Peyer's patch (tissue), 4 donors: ENCODE results near the gene PKDCC. TPM values are rescaled to one million over a fixed set of nuclear protein-coding genes. Genes with fewer than 3 reads are reported as not detected.
A peak's percentile ranks its signal among the peaks of the same experiment; 100 is the strongest.
"Not testable (repeated sequence)": the region's sequence is repeated elsewhere in the genome, so short reads cannot be mapped to it uniquely, and the experiment has no call there.

Experiments used
- DNase-seq, 3 donors: peaks; one replicate each; pipeline ENCODE4 v3.0.0-alpha.2; 2017 to 2019
- H3K27ac ChIP-seq, 4 donors: fragments of 200-600 bp; sonication (generic); one replicate each; pipeline ENCODE4 v1.5.1; 2016 to 2019
- H3K27me3 ChIP-seq, 2 donors: fragments of 200-600 bp; sonication (generic); one replicate each; pipeline ENCODE4 v1.5.1; 2019
- H3K36me3 ChIP-seq, 3 donors: fragments of 200-600 bp; sonication (generic); one replicate each; pipeline ENCODE4 v1.5.1; 2016 to 2019
- H3K4me1 ChIP-seq, 4 donors: fragments of 200-600 bp; sonication (generic); one replicate each; pipeline ENCODE4 v1.5.1; 2016 to 2019
- H3K4me3 ChIP-seq, 4 donors: fragments of 200-600 bp; sonication (generic); 1 replicate in 3 of 4; 2 replicates in 1 of 4; pipeline ENCODE4 v1.5.1; 2016 to 2019; ENCODE audit warnings: mild to moderate bottlenecking in 1 of 4
- H3K9me3 ChIP-seq, 4 donors: fragments of 200-600 bp; sonication (generic); one replicate each; pipeline ENCODE4 v1.5.1; 2016 to 2019; ENCODE audit warnings: mild to moderate bottlenecking in 1 of 4
- POLR2A ChIP-seq, 2 donors: fragments of 450-650 bp; IDR thresholded peaks; one replicate each; pipeline ENCODE4 v1.5.1; 2017; ENCODE audit warnings: antibody characterized with exemption in 2 of 2, mild to moderate bottlenecking in 2 of 2, moderate library complexity in 2 of 2
- total RNA-seq, 4 donors: library from RNA; depleted of rRNA; stranded (reverse); fragments of >200 nt; gene quantifications; one replicate each; pipeline ENCODE4 v1.1.0, GENCODE V29; 2016
- TF ChIP-seq, protein P1 (sequence below), 6 experiments: fragments of 450-650 bp in 4 of 6; fragments of 200-600 bp in 2 of 6; sonication (generic) in 1 of 6; IDR thresholded peaks; one replicate each; pipeline ENCODE4 v1.5.1; 2017 to 2019; ENCODE audit warnings: antibody characterized with exemption in 6 of 6, mild to moderate bottlenecking in 3 of 6, moderate library complexity in 1 of 6

Gene PKDCC
- total RNA-seq, 4 donors from 2014 or later, result 113 to 210 (median 157) TPM

GRCh38 chr2:42060718-42061619 is 13.1 kb downstream of the PKDCC start:
- H3K36me3 ChIP-seq, result peaks cover 0 to 34% (median 0%) of the 10 kb centered on the region in 3 donors
- peaks cover 0 to 72% (median 12%) of the 10 kb centered on the region in 4 donors for H3K4me1 ChIP-seq
- no peaks in the 10 kb centered on the region for H3K27me3 ChIP-seq
- H3K27ac ChIP-seq, result peak overlapping the region; percentile 25 to 84 (median 69)
- H3K9me3 ChIP-seq, result no peaks in the 10 kb centered on the region
- peak in 2 of 3 donors; percentile 76 to 80 for DNase-seq
- H3K4me3 ChIP-seq, result no peak overlapping the region
- TF ChIP-seq, protein P1, sequence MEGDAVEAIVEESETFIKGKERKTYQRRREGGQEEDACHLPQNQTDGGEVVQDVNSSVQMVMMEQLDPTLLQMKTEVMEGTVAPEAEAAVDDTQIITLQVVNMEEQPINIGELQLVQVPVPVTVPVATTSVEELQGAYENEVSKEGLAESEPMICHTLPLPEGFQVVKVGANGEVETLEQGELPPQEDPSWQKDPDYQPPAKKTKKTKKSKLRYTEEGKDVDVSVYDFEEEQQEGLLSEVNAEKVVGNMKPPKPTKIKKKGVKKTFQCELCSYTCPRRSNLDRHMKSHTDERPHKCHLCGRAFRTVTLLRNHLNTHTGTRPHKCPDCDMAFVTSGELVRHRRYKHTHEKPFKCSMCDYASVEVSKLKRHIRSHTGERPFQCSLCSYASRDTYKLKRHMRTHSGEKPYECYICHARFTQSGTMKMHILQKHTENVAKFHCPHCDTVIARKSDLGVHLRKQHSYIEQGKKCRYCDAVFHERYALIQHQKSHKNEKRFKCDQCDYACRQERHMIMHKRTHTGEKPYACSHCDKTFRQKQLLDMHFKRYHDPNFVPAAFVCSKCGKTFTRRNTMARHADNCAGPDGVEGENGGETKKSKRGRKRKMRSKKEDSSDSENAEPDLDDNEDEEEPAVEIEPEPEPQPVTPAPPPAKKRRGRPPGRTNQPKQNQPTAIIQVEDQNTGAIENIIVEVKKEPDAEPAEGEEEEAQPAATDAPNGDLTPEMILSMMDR (IDR thresholded peaks at IDR 0.05), result no peak
- TF ChIP-seq POLR2A (IDR thresholded peaks at IDR 0.05), result no peak

- Histone ChIP-seq H3K9me3 (no peaks in the 10 kb centered on the region), H3K4me3 (no peak overlapping the region), H3K27ac (peak overlapping the region in 3 of 4 donors; percentile 63 to 84 (median 75)), H3K4me1 (peaks cover 0 to 63% (median 10%) of the 10 kb centered on the region in 4 donors), H3K27me3 (no peaks in the 10 kb centered on the region), H3K36me3 (peaks cover 0 to 27% (median 0%) of the 10 kb centered on the region in 3 donors)
- TF ChIP-seq, protein P1 (IDR thresholded peaks at IDR 0.05), result no peak
- TF ChIP-seq POLR2A (IDR thresholded peaks at IDR 0.05), result no peak
- DNase-seq, result no peak
These were observed 14.0 kb downstream of the PKDCC start for GRCh38 chr2:42061839-42062238.

DNA sequence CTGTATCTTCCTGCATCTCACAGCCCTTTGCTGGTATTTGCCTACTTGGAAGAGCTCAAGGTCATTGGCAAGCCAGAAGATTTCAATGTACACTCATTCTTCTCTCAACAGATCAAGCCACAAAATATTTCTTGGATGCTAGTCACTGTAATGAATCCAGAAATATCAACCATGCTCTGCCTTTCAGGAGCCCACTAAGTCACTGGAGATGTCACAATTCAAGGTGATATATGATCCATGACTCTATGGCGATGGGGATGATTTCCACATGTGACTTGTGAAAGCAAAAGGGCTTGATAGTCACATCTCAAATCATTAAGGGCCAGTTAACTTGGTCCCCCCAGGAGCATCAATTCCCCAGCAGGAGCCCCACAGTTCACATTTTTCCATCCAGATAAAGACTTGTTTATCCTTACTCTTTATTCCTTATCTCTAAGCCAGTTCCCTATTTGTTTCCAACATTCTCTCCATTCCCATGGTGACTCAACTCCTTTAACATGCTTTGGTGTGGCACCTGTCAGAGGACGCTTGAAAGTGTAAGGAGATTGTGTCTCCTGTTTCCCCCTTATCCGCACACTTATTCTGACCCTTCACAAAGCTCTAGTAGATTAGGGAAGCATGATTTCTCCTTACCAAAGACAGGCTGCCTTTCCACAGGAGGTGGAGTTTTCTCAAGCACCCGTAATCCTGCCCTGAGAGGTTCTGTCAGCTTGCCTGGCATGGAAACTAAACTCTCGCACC is 15.8 kb downstream of the PKDCC start:
- Histone ChIP-seq H3K27ac (peak overlapping the region in 2 of 4 donors; percentile 53 to 64), H3K36me3 (peaks cover 0 to 10% (median 0%) of the 10 kb centered on the region in 3 donors), H3K4me3 (no peak overlapping the region), H3K27me3 (no peaks in the 10 kb centered on the region), H3K9me3 (no peaks in the 10 kb centered on the region), H3K4me1 (peaks cover 0 to 46% (median 10%) of the 10 kb centered on the region in 4 donors)
- TF ChIP-seq POLR2A (IDR thresholded peaks at IDR 0.05), result no peak
- TF ChIP-seq, protein P1 (IDR thresholded peaks at IDR 0.05), result no peak
- no peak for DNase-seq

DNA sequence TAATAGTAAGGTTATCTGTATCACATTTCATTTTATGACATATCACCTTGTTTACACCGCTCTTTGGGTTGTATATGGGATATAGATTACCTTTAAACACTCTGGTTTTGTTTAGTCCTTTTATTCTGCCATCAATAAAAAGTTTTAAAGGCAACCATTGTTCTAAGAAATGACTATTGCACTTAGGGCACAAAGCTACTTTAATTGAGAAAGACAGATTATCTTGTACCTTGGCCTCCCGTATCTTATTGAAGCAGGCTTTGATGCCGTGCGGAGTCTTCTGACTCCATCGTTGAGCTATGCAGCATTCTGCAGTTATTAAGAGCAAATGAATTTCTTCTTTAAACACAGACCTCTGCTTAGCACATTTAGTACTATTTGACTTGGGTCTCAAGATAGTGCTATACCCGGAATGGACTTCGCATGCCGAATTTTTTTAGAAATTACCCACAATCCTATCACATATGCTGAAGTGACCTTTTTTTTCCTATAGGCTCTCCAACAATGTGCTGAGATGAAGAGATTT is 16.7 kb downstream of the PKDCC start:
- no peaks in the 10 kb centered on the region for H3K27me3 ChIP-seq
- no peak overlapping the region for H3K4me3 ChIP-seq
- H3K4me1 ChIP-seq, result peaks cover 0 to 38% (median 10%) of the 10 kb centered on the region in 4 donors

GRCh38 chr2:42065753-42066152 is 17.9 kb downstream of the PKDCC start:
- H3K4me1 ChIP-seq, result peaks cover 0 to 29% (median 8%) of the 10 kb centered on the region in 4 donors
- not testable (repeated sequence) for H3K9me3 ChIP-seq, H3K27ac ChIP-seq, H3K4me3 ChIP-seq, H3K27me3 ChIP-seq, DNase-seq, H3K36me3 ChIP-seq

More for the DNA sequence above, 16.7 kb downstream of the PKDCC start:
- Histone ChIP-seq H3K9me3 (no peaks in the 10 kb centered on the region), H3K36me3 (peaks cover 0 to under 1% (median 0%) of the 10 kb centered on the region in 3 donors), H3K27ac (peak overlapping the region in 2 of 4 donors; percentile 53 to 64)
- TF ChIP-seq POLR2A (IDR thresholded peaks at IDR 0.05), result no peak
- TF ChIP-seq, protein P1 (IDR thresholded peaks at IDR 0.05), result no peak
- DNase-seq, result peak in 1 of 3 donors; percentile 63

DNA sequence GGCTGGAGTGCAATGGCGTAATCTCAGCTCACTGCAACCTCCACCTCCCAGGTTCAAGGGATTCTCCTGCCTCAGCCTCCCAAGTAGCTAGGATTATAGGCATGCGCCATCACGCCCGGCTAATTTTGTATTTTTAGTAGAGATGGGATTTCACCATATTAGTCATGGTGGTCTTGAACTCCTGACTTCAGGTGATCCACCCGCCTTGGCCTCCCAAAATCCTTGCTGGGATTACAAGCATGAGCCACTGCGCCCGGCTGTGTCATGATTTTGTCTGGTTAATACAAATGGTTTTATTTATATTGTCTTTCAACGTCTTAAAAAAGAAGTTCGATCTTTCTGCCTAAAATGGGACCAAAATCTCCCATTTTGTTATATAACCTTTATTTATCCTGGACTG is 19.2 kb downstream of the PKDCC start:
- H3K36me3 ChIP-seq, H3K27me3 ChIP-seq, H3K9me3 ChIP-seq, H3K27ac ChIP-seq, H3K4me3 ChIP-seq: not testable (repeated sequence)
- peak in 1 of 3 donors; percentile 12 for DNase-seq
- H3K4me1 ChIP-seq, result peaks cover 0 to 29% (median 2%) of the 10 kb centered on the region in 4 donors
